ENCODE measurements around the gene PCDHGB1.
"Not testable (repeated sequence)": the region's sequence is repeated elsewhere in the genome, so short reads cannot be mapped to it uniquely, and the experiment has no call there.

PCDHGB1 gene

DNA sequence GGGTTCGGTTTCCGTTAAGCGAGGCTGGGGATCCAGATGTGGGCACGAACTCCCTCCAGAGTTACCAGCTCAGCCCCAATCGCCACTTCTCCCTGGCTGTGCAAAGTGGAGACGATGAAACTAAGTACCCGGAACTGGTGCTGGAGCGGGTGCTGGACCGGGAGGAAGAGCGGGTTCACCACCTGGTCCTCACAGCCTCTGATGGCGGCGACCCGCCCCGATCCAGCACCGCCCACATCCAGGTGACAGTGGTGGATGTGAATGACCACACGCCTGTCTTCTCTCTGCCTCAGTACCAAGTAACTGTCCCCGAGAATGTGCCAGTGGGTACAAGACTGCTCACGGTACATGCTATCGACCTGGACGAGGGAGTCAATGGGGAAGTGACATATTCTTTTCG lies 33.4 kb downstream of the PCDHGB1 start:
- DNase-seq (ENCODE audit: low spot score): no peak

DNA sequence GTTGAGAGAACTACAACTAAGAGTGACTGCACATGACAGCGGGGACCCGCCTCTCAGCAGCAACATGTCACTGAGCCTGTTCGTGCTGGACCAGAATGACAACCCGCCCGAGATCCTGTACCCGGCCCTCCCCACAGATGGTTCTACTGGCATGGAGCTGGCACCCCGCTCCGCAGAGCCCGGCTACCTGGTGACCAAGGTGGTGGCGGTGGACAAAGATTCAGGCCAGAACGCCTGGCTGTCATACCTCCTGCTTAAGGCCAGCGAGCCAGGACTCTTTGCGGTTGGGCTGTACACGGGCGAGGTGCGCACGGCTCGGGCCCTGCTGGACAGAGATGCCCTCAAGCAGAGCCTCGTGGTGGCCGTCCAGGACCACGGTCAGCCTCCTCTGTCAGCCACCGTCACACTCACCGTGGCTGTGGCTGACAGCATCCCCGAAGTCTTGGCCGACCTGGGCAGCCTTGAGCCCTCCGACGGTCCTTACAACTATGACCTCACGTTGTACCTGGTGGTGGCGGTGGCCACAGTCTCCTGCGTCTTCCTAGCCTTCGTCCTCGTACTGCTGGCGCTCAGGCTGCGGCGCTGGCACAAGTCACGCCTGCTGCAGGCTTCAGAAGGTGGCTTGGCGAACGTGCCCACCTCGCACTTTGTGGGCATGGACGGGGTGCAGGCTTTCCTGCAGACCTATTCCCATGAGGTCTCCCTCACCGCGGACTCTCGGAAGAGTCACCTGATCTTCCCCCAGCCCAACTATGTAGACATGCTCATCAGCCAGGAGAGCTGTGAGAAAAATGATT lies 34.8 kb downstream of the PCDHGB1 start:
- DNase-seq (ENCODE audit: low spot score): no peak

DNA sequence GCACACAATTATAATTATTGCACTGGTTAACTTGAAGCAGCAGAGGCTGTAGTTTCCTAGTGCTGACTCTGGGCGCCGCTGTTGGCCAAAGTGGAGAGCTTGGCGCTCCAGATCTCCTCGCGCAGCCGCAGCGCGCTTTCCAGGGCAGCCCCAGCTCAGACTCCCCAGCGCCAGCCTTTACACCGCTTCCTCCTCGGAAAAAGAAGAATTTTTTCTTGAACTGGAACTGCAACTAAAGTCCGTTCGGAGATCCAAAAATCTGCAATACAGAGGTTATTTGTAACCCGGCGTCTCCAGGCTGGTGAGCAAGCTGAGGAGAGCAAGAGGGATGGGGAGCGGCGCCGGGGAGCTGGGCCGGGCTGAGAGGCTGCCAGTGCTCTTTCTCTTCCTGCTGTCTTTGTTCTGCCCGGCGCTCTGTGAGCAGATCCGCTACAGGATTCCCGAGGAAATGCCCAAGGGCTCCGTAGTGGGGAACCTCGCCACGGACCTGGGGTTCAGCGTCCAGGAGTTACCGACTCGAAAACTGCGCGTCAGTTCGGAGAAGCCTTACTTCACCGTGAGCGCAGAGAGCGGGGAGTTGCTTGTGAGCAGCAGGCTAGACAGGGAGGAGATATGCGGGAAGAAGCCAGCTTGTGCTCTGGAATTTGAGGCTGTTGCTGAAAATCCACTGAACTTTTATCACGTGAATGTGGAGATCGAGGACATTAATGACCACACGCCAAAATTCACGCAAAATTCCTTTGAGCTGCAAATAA lies 37.8 kb downstream of the PCDHGB1 start, which contains the start of gene PCDHGB4:
Gene PCDHGB4, plus strand, starts transcription at position 142 of the 755 bp plus-strand sequence. Its CDS starts 187 bp downstream, at position 329.
- not testable (repeated sequence) for DNase-seq (ENCODE audit: low spot score)

DNA sequence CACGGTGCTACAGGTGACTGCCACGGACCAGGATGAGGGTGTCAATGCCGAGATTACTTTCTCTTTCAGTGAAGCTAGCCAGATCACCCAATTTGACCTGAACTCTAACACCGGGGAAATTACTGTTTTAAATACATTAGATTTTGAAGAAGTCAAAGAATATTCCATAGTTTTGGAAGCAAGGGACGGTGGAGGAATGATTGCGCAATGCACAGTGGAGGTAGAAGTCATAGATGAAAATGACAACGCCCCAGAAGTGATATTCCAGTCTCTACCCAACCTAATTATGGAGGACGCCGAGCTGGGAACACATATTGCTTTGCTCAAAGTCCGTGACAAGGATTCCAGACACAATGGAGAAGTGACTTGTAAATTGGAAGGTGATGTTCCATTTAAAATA lies 38.8 kb downstream of the PCDHGB1 start:
- no peak for DNase-seq (ENCODE audit: low spot score)

DNA sequence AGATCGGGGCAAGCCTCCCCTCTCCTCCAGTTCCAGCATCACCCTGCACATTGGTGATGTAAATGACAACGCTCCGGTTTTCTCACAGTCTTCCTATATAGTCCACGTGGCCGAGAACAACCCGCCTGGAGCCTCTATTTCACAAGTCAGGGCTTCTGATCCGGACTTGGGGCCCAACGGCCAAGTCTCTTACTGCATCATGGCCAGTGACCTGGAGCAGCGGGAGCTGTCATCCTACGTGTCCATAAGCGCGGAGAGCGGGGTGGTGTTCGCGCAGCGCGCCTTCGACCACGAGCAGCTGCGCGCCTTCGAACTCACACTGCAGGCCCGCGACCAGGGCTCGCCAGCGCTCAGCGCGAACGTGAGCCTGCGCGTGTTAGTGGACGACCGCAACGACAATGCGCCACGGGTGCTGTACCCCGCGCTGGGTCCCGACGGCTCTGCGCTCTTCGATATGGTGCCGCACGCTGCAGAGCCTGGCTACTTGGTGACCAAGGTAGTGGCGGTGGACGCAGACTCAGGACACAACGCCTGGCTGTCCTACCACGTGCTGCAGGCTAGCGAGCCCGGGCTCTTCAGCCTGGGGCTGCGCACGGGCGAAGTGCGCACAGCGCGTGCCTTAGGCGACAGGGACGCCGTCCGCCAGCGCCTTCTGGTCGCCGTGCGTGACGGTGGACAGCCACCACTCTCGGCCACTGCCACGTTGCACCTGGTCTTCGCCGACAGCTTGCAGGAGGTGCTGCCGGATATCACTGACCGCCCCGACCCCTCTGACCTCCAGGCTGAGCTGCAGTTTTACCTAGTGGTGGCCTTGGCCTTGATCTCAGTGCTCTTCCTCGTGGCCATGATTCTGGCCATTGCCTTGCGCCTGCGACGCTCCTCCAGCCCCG lies 39.5 kb downstream of the PCDHGB1 start:
- no peak for DNase-seq (ENCODE audit: low spot score)

DNA sequence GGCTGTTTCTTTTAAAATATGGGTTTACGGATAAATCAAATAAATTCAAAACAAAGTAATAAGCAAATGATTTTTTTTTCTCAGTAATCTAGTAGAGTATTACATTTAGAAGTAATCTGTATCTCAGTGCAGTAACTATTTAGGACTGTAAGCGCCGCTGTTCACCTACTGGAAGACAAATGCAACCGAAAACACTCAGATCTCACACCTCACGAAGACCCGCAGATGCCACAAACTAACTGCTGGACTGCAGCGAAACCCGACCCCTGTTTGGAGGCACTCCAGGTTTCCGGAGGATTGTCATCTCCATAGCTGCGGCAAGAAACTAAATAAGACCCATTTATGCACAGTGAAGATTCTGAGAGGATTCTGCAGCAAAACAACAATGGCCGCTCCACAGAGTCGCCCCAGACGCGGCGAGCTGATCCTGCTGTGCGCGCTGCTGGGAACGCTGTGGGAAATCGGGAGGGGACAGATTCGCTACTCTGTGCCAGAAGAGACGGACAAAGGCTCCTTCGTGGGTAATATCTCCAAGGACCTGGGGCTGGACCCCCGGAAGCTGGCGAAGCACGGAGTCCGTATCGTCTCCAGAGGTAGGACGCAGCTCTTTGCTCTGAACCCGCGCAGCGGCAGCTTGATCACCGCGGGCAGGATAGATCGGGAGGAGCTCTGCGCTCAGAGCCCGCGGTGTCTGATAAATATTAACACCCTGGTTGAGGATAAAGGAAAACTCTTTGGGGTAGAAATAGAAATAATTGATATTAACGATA lies 42.7 kb downstream of the PCDHGB1 start, which contains the start of gene PCDHGA8:
Gene PCDHGA8, plus strand, starts transcription at position 205 of the 770 bp plus-strand sequence. Its CDS starts 181 bp downstream, at position 386.
- no peak for DNase-seq (ENCODE audit: low spot score)

DNA sequence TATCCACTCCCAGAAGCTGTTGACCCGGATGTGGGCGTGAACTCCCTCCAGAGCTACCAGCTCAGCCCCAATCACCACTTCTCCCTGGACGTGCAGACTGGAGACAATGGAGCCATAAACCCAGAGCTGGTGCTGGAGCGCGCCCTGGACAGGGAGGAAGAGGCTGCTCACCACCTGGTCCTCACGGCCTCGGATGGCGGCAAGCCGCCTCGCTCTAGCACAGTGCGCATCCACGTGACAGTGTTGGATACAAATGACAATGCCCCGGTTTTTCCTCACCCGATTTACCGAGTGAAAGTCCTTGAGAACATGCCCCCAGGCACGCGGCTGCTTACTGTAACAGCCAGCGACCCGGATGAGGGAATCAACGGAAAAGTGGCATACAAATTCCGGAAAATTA lies 43.4 kb downstream of the PCDHGB1 start:
- no peak for DNase-seq (ENCODE audit: low spot score)

DNA sequence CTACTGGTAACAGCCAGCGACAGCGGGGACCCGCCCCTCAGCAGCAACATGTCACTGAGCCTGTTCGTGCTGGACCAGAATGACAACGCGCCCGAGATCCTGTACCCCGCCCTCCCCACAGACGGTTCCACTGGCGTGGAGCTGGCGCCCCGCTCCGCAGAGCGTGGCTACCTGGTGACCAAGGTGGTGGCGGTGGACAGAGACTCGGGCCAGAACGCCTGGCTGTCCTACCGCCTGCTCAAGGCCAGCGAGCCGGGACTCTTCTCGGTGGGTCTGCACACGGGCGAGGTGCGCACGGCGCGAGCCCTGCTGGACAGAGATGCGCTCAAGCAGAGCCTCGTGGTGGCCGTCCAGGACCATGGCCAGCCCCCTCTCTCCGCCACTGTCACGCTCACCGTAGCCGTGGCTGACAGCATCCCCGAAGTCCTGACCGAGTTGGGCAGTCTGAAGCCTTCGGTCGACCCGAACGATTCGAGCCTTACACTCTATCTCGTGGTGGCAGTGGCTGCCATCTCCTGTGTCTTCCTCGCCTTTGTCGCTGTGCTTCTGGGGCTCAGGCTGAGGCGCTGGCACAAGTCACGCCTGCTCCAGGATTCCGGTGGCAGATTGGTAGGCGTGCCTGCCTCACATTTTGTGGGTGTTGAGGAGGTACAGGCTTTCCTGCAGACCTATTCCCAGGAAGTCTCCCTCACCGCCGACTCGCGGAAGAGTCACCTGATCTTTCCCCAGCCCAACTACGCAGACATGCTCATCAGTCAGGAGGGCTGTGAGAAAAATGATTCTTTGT lies 44.7 kb downstream of the PCDHGB1 start:
- not testable (repeated sequence) for DNase-seq (ENCODE audit: low spot score)

DNA sequence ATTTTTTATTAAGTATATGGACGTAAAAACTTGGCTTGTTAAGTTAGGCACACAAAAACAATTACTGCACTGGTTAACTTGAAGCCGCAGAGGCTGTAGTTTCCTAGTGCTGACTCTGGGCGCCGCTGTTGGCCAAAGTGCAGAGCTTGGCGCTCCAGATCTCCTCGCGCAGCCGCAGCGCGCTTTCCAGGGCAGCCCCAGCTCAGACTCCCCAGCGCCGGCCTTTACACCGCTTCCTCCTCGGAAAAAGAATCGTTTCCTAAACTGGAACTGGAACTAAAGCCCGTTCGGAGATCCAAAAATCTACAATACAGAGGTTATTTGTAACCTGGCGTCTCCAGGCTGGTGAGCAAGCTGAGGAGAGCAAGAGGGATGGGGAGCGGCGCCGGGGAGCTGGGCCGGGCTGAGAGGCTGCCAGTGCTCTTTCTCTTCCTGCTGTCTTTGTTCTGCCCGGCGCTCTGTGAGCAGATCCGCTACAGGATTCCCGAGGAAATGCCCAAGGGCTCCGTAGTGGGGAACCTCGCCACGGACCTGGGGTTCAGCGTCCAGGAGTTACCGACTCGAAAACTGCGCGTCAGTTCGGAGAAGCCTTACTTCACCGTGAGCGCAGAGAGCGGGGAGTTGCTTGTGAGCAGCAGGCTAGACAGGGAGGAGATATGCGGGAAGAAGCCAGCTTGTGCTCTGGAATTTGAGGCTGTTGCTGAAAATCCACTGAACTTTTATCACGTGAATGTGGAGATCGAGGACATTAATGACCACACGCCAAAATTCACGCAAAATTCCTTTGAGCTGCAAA lies 48.1 kb downstream of the PCDHGB1 start, which contains the start of gene PCDHGB5:
Gene PCDHGB5, plus strand, starts transcription at position 192 of the 796 bp plus-strand sequence. Its CDS starts 181 bp downstream, at position 373.
- not testable (repeated sequence) for DNase-seq (ENCODE audit: low spot score)

DNA sequence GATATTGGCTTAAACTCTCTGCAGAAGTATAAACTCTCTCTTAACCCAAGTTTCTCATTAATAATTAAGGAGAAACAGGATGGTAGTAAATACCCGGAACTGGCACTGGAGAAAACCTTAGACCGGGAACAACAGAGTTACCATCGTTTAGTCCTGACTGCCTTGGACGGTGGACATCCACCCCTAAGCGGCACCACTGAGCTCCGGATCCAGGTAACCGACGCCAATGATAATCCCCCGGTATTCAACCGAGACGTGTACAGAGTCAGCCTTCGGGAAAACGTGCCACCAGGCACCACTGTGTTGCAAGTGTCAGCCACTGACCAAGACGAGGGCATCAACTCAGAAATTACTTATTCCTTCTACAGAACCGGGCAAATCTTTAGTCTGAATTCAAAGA lies 48.7 kb downstream of the PCDHGB1 start:
- no peak for DNase-seq (ENCODE audit: low spot score)

DNA sequence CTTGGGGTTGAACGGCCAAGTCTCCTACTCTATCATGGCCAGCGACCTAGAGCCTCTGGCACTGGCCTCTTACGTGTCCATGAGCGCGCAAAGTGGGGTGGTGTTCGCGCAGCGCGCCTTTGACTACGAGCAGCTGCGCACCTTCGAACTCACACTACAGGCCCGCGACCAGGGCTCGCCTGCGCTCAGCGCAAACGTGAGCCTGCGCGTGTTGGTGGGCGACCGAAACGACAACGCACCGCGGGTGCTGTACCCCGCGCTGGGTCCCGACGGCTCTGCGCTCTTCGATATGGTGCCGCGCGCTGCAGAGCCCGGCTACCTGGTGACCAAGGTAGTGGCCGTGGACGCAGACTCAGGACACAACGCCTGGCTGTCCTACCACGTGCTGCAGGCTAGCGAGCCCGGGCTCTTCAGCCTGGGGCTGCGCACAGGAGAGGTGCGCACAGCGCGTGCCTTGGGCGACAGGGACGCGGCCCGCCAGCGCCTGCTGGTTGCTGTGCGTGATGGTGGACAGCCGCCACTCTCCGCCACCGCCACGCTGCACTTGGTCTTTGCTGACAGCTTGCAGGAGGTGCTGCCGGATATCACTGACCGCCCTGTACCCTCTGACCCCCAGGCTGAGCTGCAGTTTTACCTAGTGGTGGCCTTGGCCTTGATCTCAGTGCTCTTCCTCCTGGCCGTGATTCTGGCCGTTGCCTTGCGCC lies 49.8 kb downstream of the PCDHGB1 start:
- no peak for DNase-seq (ENCODE audit: low spot score)
